Osteoblast (primary cell): Measurements from ENCODE around the gene FREM2. TPM values are rescaled to one million over a fixed set of nuclear protein-coding genes. Genes with fewer than 3 reads are reported as not detected.

ENCODE experiments used
- DNase-seq: peaks from one replicate; pipeline ENCODE4 v3.0.0; 2011; ENCODE audit warnings: low spot score, mixed read lengths; ENCODE audit not compliant: insufficient read length; ENCODE audit errors: missing footprints
- H2AFZ ChIP-seq: 2 replicates; pipeline ENCODE4 v1.6.0; 2011; ENCODE audit warnings: mild to moderate bottlenecking, low read length
- H3K27ac ChIP-seq: 2 replicates; pipeline ENCODE4 v1.5.1; 2011; ENCODE audit warnings: mild to moderate bottlenecking, low read depth, low read length, moderate library complexity
- H3K27me3 ChIP-seq: 2 replicates; pipeline ENCODE4 v1.6.0; 2012; ENCODE audit warnings: mild to moderate bottlenecking, control low read depth, inconsistent platforms, low read length, moderate library complexity; ENCODE audit not compliant: insufficient read depth
- H3K36me3 ChIP-seq: 2 replicates; pipeline ENCODE4 v1.5.1; 2011; ENCODE audit warnings: mild to moderate bottlenecking, low read length, control low read depth, moderate library complexity; ENCODE audit not compliant: insufficient read depth
- H3K4me1 ChIP-seq: 2 replicates; pipeline ENCODE4 v1.5.1; 2011; ENCODE audit warnings: mild to moderate bottlenecking, low read length, control low read depth, moderate library complexity; ENCODE audit not compliant: insufficient read depth
- H3K4me2 ChIP-seq: 2 replicates; pipeline ENCODE4 v1.6.0; 2011; ENCODE audit warnings: mild to moderate bottlenecking, low read length; ENCODE audit not compliant: insufficient read depth
- H3K4me3 ChIP-seq: fragments of 200-600 bp; sonication (generic); 3 replicates; pipeline ENCODE4 v1.5.1; 2012; ENCODE audit warnings: mild to moderate bottlenecking, low read length, inconsistent platforms; ENCODE audit not compliant: insufficient read depth
- H3K79me2 ChIP-seq: 2 replicates; pipeline ENCODE4 v1.6.0; 2012; ENCODE audit warnings: mild to moderate bottlenecking, low read length, control low read depth, inconsistent platforms; ENCODE audit not compliant: insufficient read depth
- H3K9me3 ChIP-seq: 2 replicates; pipeline ENCODE4 v1.5.1; 2011; ENCODE audit warnings: low read depth, low read length, control low read depth
- H4K20me1 ChIP-seq: 2 replicates; pipeline ENCODE4 v1.6.0; 2012; ENCODE audit warnings: mild to moderate bottlenecking, low read length, control low read depth; ENCODE audit not compliant: insufficient read depth
- total RNA-seq: library from RNA; depleted of rRNA; stranded (reverse); fragments of >200 nt; gene quantifications from 2 replicates; pipeline ENCODE4 v1.2.3, GENCODE V29; 2012
- TF ChIP-seq, protein P1 (sequence below): IDR thresholded peaks from 2 replicates; pipeline ENCODE4 v1.5.1; 2011; ENCODE audit warnings: mild to moderate bottlenecking, low read depth, low read length, moderate library complexity; ENCODE audit errors: extremely low read depth

Gene FREM2
- total RNA-seq, 1 donor: not detected

DNA sequence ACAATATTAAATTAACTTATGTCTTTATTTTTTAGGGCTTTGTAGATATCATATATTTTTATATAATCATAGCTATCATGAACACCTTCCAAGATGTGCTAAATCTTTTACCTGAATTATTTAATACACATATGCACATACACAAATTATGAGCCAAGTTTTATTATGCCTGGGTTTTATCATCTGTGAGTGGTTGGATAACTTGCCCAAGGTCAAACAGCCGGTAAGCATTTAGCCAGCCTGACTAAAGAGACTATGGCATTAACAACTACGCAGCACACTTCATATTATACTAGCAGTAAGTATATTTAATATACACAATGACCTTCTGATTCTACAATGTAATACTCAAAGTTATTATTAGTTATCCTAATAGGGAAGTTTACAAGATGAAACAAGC, 132.7 kb downstream of the FREM2 start:
- no peak overlapping the region for H2AFZ ChIP-seq
- H3K9me3 ChIP-seq: no peaks in the 10 kb centered on the region
- no peak overlapping the region for H3K4me3 ChIP-seq
- no peak overlapping the region for H3K4me2 ChIP-seq
- no peaks in the 10 kb centered on the region for H3K36me3 ChIP-seq
- no peaks in the 10 kb centered on the region for H3K79me2 ChIP-seq
- H4K20me1 ChIP-seq: no peaks in the 10 kb centered on the region
- no peak overlapping the region for H3K27ac ChIP-seq
- H3K4me1 ChIP-seq: no peaks in the 10 kb centered on the region
- TF ChIP-seq, protein P1, sequence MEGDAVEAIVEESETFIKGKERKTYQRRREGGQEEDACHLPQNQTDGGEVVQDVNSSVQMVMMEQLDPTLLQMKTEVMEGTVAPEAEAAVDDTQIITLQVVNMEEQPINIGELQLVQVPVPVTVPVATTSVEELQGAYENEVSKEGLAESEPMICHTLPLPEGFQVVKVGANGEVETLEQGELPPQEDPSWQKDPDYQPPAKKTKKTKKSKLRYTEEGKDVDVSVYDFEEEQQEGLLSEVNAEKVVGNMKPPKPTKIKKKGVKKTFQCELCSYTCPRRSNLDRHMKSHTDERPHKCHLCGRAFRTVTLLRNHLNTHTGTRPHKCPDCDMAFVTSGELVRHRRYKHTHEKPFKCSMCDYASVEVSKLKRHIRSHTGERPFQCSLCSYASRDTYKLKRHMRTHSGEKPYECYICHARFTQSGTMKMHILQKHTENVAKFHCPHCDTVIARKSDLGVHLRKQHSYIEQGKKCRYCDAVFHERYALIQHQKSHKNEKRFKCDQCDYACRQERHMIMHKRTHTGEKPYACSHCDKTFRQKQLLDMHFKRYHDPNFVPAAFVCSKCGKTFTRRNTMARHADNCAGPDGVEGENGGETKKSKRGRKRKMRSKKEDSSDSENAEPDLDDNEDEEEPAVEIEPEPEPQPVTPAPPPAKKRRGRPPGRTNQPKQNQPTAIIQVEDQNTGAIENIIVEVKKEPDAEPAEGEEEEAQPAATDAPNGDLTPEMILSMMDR: no peak
- no peaks in the 10 kb centered on the region for H3K27me3 ChIP-seq
- DNase-seq: no peak

GRCh38 chr13:38821770-38822551, 135.1 kb downstream of the FREM2 start:
- Histone ChIP-seq H3K4me2 (no peak overlapping the region), H3K27me3 (no peaks in the 10 kb centered on the region), H3K36me3 (no peaks in the 10 kb centered on the region), H2AFZ (peak overlapping the region; percentile 2), H3K27ac (no peak overlapping the region), H3K4me3 (no peak overlapping the region), H4K20me1 (no peaks in the 10 kb centered on the region), H3K79me2 (no peaks in the 10 kb centered on the region), H3K4me1 (no peaks in the 10 kb centered on the region), H3K9me3 (no peaks in the 10 kb centered on the region)
- no peak for DNase-seq
- TF ChIP-seq, protein P1: no peak

DNA sequence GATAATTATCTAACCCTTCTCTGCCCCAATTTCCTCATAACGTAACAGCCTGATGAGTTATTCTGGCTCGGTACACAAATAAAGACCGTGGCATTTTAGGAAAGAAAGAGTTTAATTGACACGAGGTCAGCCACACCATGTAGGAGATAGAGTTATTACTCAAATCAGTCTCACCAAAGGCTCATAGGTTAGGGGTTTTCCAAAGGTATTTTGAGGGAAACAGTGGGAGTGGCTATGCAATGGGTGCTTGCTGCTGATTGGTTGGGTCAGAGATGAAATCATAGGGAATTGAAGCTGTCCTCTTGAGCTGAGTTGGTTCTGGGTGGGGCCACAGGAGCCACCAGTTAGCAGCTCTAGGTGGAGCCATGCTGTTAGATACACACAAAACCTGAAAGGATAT, 137.5 kb downstream of the FREM2 start:
- no peak overlapping the region for H3K27ac ChIP-seq
- no peaks in the 10 kb centered on the region for H3K36me3 ChIP-seq
- no peaks in the 10 kb centered on the region for H3K4me1 ChIP-seq
- H3K4me2 ChIP-seq: no peak overlapping the region
- no peak overlapping the region for H3K4me3 ChIP-seq
- DNase-seq: no peak
- TF ChIP-seq, protein P1: no peak
- no peaks in the 10 kb centered on the region for H3K79me2 ChIP-seq
- H2AFZ ChIP-seq: no peak overlapping the region
- no peaks in the 10 kb centered on the region for H4K20me1 ChIP-seq
- H3K9me3 ChIP-seq: no peaks in the 10 kb centered on the region
- H3K27me3 ChIP-seq: no peaks in the 10 kb centered on the region

- Histone ChIP-seq H2AFZ (no peak overlapping the region), H3K4me2 (no peak overlapping the region), H3K9me3 (no peaks in the 10 kb centered on the region), H4K20me1 (no peaks in the 10 kb centered on the region), H3K36me3 (no peaks in the 10 kb centered on the region), H3K27ac (no peak overlapping the region), H3K4me3 (no peak overlapping the region), H3K4me1 (no peaks in the 10 kb centered on the region), H3K79me2 (no peaks in the 10 kb centered on the region), H3K27me3 (no peaks in the 10 kb centered on the region)
- DNase-seq: no peak
- TF ChIP-seq, protein P1: no peak
These were observed 139.4 kb downstream of the FREM2 start for GRCh38 chr13:38826182-38826813.
